ENCODE data around the gene M1AP. TPM values are rescaled to one million over a fixed set of nuclear protein-coding genes. Genes with fewer than 3 reads are reported as not detected.
A peak's percentile ranks its signal among the peaks of the same experiment; 100 is the strongest.

Gene M1AP
- total RNA-seq, 1 experiment from 2014 or later = not detected

DNA sequence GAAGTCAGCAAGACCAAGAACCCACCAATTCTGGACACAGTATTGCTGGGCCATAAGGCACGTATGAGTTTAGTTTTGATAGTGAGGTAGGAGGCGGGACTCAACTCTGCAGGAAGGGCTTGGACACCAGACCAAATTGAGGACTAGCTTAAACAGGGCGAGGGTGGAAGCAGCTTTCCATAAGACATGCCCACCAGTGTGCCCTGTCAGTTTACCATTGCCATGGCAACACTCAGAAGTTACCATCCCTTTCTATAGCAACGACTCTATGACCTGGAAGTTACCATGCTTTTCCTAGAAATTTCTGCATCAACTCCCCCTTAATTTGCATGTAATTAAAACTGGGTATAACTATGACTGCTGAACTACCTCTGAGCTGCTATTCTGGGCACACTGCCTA, 2.8 kb downstream of the M1AP start:
- Histone ChIP-seq H3K36me3 (ENCODE audit: low read depth, low read length) (no peaks in the 10 kb centered on the region), H3K4me3 (ENCODE audit: low read length) (no peak overlapping the region), H3K79me2 (ENCODE audit: low read length) (no peaks in the 10 kb centered on the region), H2AFZ (ENCODE audit: low read length) (no peak overlapping the region), H3K27ac (ENCODE audit: low read length) (no peak overlapping the region), H3K9ac (ENCODE audit: low read length) (no peak overlapping the region), H3K9me2 (replicated peaks; ENCODE audit: low read length) (no peaks in the 10 kb centered on the region), H3K27me3 (ENCODE audit: low read length) (no peaks in the 10 kb centered on the region), H3K4me1 (ENCODE audit: insufficient read depth, low read length) (no peaks in the 10 kb centered on the region), H3K4me2 (ENCODE audit: low read length) (no peak overlapping the region), H4K20me1 (ENCODE audit: low read length) (no peaks in the 10 kb centered on the region), H3F3A (ENCODE audit: low read length, unreplicated experiment) (no peaks in the 10 kb centered on the region), H3K9me3 (ENCODE audit: low read length) (no peaks in the 10 kb centered on the region)
- BruUV-seq (replicated peaks) = no TSS peak
- DNase-seq (no peak), ATAC-seq (no peak)
- TF ChIP-seq EZH2phosphoT487 (IDR thresholded peaks at IDR 0.05; ENCODE audit: borderline replicate concordance, low read length) (no peak), EZH2 (IDR thresholded peaks at IDR 0.05; ENCODE audit: low read length, unreplicated experiment) (no peak)
- TF ChIP-seq, protein P1, sequence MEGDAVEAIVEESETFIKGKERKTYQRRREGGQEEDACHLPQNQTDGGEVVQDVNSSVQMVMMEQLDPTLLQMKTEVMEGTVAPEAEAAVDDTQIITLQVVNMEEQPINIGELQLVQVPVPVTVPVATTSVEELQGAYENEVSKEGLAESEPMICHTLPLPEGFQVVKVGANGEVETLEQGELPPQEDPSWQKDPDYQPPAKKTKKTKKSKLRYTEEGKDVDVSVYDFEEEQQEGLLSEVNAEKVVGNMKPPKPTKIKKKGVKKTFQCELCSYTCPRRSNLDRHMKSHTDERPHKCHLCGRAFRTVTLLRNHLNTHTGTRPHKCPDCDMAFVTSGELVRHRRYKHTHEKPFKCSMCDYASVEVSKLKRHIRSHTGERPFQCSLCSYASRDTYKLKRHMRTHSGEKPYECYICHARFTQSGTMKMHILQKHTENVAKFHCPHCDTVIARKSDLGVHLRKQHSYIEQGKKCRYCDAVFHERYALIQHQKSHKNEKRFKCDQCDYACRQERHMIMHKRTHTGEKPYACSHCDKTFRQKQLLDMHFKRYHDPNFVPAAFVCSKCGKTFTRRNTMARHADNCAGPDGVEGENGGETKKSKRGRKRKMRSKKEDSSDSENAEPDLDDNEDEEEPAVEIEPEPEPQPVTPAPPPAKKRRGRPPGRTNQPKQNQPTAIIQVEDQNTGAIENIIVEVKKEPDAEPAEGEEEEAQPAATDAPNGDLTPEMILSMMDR (conservative IDR thresholded peaks at IDR 0.05; ENCODE audit: low read depth, low read length) = no peak
- ChIA-PET CTCF (no interaction called here), POLR2A (ENCODE audit: unreplicated experiment) (no interaction called here)
- intact Hi-C loops (cut with micrococcal nuclease) = no loop called here

DNA sequence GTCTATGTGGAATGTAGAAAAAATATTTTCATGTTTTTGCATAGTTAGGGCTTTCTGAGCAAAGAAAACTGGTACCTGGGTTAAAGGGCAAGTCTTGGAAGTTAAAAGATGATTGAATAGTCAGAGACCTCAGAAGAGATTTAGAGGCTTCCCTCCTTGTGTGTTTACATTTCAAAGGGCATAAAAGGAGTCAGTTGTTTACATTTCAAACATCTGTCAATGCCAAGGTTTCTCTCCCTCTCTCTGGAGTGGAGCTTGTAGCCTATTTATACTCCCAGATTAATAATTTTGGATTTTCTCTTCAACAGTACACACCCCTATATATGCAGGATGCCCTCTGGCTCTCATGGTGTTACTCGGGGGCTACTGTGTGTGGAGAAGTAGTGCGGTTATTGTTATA, 8.6 kb downstream of the M1AP start:
- Histone ChIP-seq H3F3A (ENCODE audit: low read length, unreplicated experiment) (no peaks in the 10 kb centered on the region), H3K27ac (ENCODE audit: low read length) (no peak overlapping the region), H3K9me3 (ENCODE audit: low read length) (no peaks in the 10 kb centered on the region), H3K9me2 (replicated peaks; ENCODE audit: low read length) (no peaks in the 10 kb centered on the region), H2AFZ (ENCODE audit: low read length) (no peak overlapping the region), H3K4me2 (ENCODE audit: low read length) (no peak overlapping the region), H3K27me3 (ENCODE audit: low read length) (0 out of 2 replicates have a peak, but pooled peaks cover 9% of the 10 kb centered on the region), H3K36me3 (ENCODE audit: low read depth, low read length) (no peaks in the 10 kb centered on the region), H4K20me1 (ENCODE audit: low read length) (no peaks in the 10 kb centered on the region), H3K4me3 (ENCODE audit: low read length) (no peak overlapping the region), H3K79me2 (ENCODE audit: low read length) (no peaks in the 10 kb centered on the region), H3K4me1 (ENCODE audit: insufficient read depth, low read length) (no peaks in the 10 kb centered on the region), H3K9ac (ENCODE audit: low read length) (no peak overlapping the region)
- DNase-seq = no peak
- ATAC-seq = peak; percentile 33; the same call in 1 of the 2 replicates
- intact Hi-C loops (cut with micrococcal nuclease) = no loop called here
- ChIA-PET CTCF (interaction anchor here (0.6 kb wide), 1 partner anchor 73 kb away, joined by 3 read pairs; no protein-coding TSS in a partner anchor), POLR2A (ENCODE audit: unreplicated experiment) (no interaction called here)
- BruUV-seq (replicated peaks) = no TSS peak
- TF ChIP-seq EZH2 (IDR thresholded peaks at IDR 0.05; ENCODE audit: low read length, unreplicated experiment) (no peak), EZH2phosphoT487 (IDR thresholded peaks at IDR 0.05; ENCODE audit: borderline replicate concordance, low read length) (no peak)
- TF ChIP-seq, protein P1 (conservative IDR thresholded peaks at IDR 0.05; ENCODE audit: low read depth, low read length) = no peak

DNA sequence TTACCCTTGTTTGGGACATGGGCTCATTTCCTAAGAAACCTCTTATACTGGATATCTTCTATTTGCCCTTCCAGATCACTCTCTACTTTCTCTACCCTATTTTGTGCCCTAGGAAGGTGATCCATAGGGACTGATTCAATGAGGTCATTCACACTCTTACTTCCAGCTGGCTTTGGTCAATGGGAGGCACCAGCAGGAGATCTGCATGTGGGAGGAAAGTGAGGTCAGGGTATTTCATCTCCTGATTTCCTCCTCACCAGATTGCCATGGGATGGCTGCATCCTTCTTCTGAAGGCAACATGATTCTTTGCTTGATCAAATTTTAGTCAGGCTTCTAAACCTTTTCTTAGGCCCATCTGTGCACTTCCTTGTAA, 15.2 kb downstream of the M1AP start:
- ATAC-seq = no peak
- Histone ChIP-seq H3K9me3 (ENCODE audit: low read length) (no peaks in the 10 kb centered on the region), H4K20me1 (ENCODE audit: low read length) (no peaks in the 10 kb centered on the region), H3K4me3 (ENCODE audit: low read length) (no peak overlapping the region), H3K36me3 (ENCODE audit: low read depth, low read length) (no peaks in the 10 kb centered on the region), H3K27ac (ENCODE audit: low read length) (no peak overlapping the region), H2AFZ (ENCODE audit: low read length) (no peak overlapping the region), H3K9me2 (replicated peaks; ENCODE audit: low read length) (no peaks in the 10 kb centered on the region), H3K9ac (ENCODE audit: low read length) (no peak overlapping the region), H3F3A (ENCODE audit: low read length, unreplicated experiment) (no peaks in the 10 kb centered on the region), H3K4me2 (ENCODE audit: low read length) (no peak overlapping the region), H3K79me2 (ENCODE audit: low read length) (no peaks in the 10 kb centered on the region), H3K27me3 (ENCODE audit: low read length) (0 out of 2 replicates have a peak, but pooled peaks cover 9% of the 10 kb centered on the region), H3K4me1 (ENCODE audit: insufficient read depth, low read length) (0 out of 2 replicates have a peak, but pooled peaks cover 3% of the 10 kb centered on the region)
- CTCF ChIA-PET = no interaction called here
- BruUV-seq (replicated peaks) = no TSS peak
- no peak for DNase-seq
- intact Hi-C loops (cut with micrococcal nuclease) = no loop called here
- TF ChIP-seq EZH2phosphoT487 (IDR thresholded peaks at IDR 0.05; ENCODE audit: borderline replicate concordance, low read length) (no peak), EZH2 (IDR thresholded peaks at IDR 0.05; ENCODE audit: low read length, unreplicated experiment) (no peak)
- TF ChIP-seq, protein P1 (conservative IDR thresholded peaks at IDR 0.05; ENCODE audit: low read depth, low read length) = no peak
- POLR2A ChIA-PET (ENCODE audit: unreplicated experiment) = no interaction called here
